Right atrium auricular region (tissue), 2 donors: ENCODE measurements around the gene KDELR3. TPM values are rescaled to one million over a fixed set of nuclear protein-coding genes. Genes with fewer than 3 reads are reported as not detected.

Experiments used
- DNase-seq: peaks from one replicate; pipeline ENCODE4 v3.0.0-alpha.2; 2019; ENCODE audit warnings: low spot score
- H3K27ac ChIP-seq, 2 donors: fragments of 200-600 bp; sonication (generic); 1 replicate in 1 of 2; 2 replicates in 1 of 2; pipeline ENCODE4 v1.5.1; 2016 to 2019
- H3K27me3 ChIP-seq, 2 donors: fragments of 200-600 bp; sonication (generic); one replicate each; pipeline versions ENCODE4 v1.5.1 to v1.6.0; 2017 to 2019
- H3K36me3 ChIP-seq: fragments of 200-600 bp; sonication (generic); one replicate; pipeline ENCODE4 v1.5.1; 2016
- H3K4me1 ChIP-seq, 2 donors: fragments of 200-600 bp; sonication (generic); one replicate each; pipeline versions ENCODE4 v1.5.1 to v1.6.0; 2017 to 2019
- H3K4me3 ChIP-seq, 2 donors: fragments of 200-600 bp; sonication (generic); 1 replicate in 1 of 2; 2 replicates in 1 of 2; pipeline ENCODE4 v1.5.1; 2017 to 2019; ENCODE audit warnings: mild to moderate bottlenecking in 1 of 2, moderate library complexity in 1 of 2
- H3K9me3 ChIP-seq, 2 donors: fragments of 200-600 bp; sonication (generic); one replicate each; pipeline ENCODE4 v1.5.1; 2019
- total RNA-seq, 2 donors: library from RNA; depleted of rRNA; stranded (reverse); fragments of >200 nt; gene quantifications; one replicate each; pipeline ENCODE4 v1.1.0, GENCODE V29; 2016
- TF ChIP-seq, protein P1 (sequence below), 2 donors: fragments of 200-600 bp; sonication (generic); IDR thresholded peaks; one replicate each; pipeline ENCODE4 v1.5.1; 2019; ENCODE audit warnings: antibody characterized with exemption in 2 of 2

The KDELR3 gene
- total RNA-seq, 2 donors from 2014 or later, result 8.0 to 9.2 TPM

GRCh38 chr22:38433871-38434270, 34.0 kb upstream of the KDELR3 start:
- H3K27ac ChIP-seq, result no peak overlapping the region
- H3K27me3 ChIP-seq, result no peaks in the 10 kb centered on the region
- H3K4me1 ChIP-seq, result peaks cover 0 to 16% of the 10 kb centered on the region in 2 donors
- DNase-seq, result no peak
- TF ChIP-seq, protein P1, sequence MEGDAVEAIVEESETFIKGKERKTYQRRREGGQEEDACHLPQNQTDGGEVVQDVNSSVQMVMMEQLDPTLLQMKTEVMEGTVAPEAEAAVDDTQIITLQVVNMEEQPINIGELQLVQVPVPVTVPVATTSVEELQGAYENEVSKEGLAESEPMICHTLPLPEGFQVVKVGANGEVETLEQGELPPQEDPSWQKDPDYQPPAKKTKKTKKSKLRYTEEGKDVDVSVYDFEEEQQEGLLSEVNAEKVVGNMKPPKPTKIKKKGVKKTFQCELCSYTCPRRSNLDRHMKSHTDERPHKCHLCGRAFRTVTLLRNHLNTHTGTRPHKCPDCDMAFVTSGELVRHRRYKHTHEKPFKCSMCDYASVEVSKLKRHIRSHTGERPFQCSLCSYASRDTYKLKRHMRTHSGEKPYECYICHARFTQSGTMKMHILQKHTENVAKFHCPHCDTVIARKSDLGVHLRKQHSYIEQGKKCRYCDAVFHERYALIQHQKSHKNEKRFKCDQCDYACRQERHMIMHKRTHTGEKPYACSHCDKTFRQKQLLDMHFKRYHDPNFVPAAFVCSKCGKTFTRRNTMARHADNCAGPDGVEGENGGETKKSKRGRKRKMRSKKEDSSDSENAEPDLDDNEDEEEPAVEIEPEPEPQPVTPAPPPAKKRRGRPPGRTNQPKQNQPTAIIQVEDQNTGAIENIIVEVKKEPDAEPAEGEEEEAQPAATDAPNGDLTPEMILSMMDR (IDR thresholded peaks at IDR 0.05), result no peak
- H3K36me3 ChIP-seq, result no peaks in the 10 kb centered on the region
- no peak overlapping the region for H3K4me3 ChIP-seq
- H3K9me3 ChIP-seq, result no peaks in the 10 kb centered on the region

GRCh38 chr22:38435010-38435409, 32.9 kb upstream of the KDELR3 start:
- Histone ChIP-seq H3K9me3 (no peaks in the 10 kb centered on the region), H3K36me3 (no peaks in the 10 kb centered on the region), H3K27me3 (no peaks in the 10 kb centered on the region), H3K27ac (no peak overlapping the region), H3K4me1 (peaks cover 0 to 16% of the 10 kb centered on the region in 2 donors), H3K4me3 (no peak overlapping the region)
- no peak for DNase-seq
- TF ChIP-seq, protein P1 (IDR thresholded peaks at IDR 0.05), result no peak

- H3K27me3 ChIP-seq, result no peaks in the 10 kb centered on the region
- TF ChIP-seq, protein P1 (IDR thresholded peaks at IDR 0.05), result no peak
- H3K36me3 ChIP-seq, result no peaks in the 10 kb centered on the region
- no peak overlapping the region for H3K4me3 ChIP-seq
- no peak for DNase-seq
- H3K9me3 ChIP-seq, result no peaks in the 10 kb centered on the region
- H3K4me1 ChIP-seq, result peaks cover 0 to 15% of the 10 kb centered on the region in 2 donors
- H3K27ac ChIP-seq, result no peak overlapping the region
Observed at GRCh38 chr22:38435965-38436364, 31.9 kb upstream of the KDELR3 start.

GRCh38 chr22:38436629-38437395, 31.1 kb upstream of the KDELR3 start:
- no peak overlapping the region for H3K4me3 ChIP-seq
- H3K36me3 ChIP-seq, result no peaks in the 10 kb centered on the region
- TF ChIP-seq, protein P1 (IDR thresholded peaks at IDR 0.05), result no peak
- no peak overlapping the region for H3K27ac ChIP-seq
- no peaks in the 10 kb centered on the region for H3K27me3 ChIP-seq
- peaks cover 0 to 9% of the 10 kb centered on the region in 2 donors for H3K4me1 ChIP-seq
- H3K9me3 ChIP-seq, result no peaks in the 10 kb centered on the region
- no peak for DNase-seq

- H3K9me3 ChIP-seq, result no peaks in the 10 kb centered on the region
- H3K36me3 ChIP-seq, result no peaks in the 10 kb centered on the region
- H3K27ac ChIP-seq, result no peak overlapping the region
- no peak for DNase-seq
- H3K27me3 ChIP-seq, result no peaks in the 10 kb centered on the region
- peaks cover 0 to 9% of the 10 kb centered on the region in 2 donors for H3K4me1 ChIP-seq
- no peak overlapping the region for H3K4me3 ChIP-seq
- TF ChIP-seq, protein P1 (IDR thresholded peaks at IDR 0.05), result no peak
Observed at GRCh38 chr22:38437416-38437815, 30.5 kb upstream of the KDELR3 start.
